ENCODE measurements around the gene TIGD1.

Gene TIGD1

DNA sequence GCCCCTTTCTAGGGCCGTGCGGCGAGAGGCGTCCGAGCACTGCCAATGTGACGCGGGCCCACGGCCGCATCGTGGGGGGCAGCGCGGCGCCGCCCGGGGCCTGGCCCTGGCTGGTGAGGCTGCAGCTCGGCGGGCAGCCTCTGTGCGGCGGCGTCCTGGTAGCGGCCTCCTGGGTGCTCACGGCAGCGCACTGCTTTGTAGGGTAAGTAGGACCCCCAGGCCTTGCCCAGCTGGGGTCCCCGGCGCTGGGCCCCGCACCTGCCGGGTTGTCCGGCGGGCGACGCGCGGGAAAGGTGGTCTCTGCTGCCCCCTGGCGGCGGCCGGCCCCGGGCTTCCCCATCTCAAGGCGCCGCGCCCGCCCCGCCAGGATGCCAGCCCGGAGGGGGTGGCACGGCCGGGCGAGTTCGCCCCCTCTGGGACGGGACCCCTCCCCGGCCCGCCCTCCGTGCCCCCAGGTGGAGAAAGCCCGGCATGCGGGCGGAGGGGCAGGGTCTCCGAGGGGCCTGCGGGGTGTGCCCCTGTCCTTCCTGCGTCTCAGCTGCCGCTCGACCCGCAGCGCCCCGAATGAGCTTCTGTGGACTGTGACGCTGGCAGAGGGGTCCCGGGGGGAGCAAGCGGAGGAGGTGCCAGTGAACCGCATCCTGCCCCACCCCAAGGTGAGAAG is 28.3 kb downstream of the TIGD1 start:
- DNase-seq, result peak in 1 of 2 donors; percentile 7

DNA sequence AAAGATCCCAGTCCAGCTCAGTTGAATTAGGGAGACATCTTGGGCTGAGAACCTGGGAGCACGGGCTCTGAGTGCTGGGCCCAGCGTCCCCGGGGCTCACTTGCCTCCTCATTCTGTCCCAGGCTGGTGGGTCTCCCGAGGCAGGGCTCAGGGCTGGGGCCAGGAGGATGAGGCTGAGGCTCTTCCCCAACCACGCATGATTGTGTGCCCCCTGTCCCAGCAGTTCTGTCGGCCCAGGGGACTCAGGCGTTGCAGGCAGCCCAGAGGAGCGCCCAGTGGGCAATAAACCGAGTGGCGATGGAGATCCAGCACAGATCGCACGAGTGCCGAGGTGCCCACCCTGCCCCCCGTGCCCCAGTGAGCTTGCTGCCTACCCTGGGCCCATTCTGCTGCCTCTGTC is 29.3 kb downstream of the TIGD1 start:
- DNase-seq, result no peak

DNA sequence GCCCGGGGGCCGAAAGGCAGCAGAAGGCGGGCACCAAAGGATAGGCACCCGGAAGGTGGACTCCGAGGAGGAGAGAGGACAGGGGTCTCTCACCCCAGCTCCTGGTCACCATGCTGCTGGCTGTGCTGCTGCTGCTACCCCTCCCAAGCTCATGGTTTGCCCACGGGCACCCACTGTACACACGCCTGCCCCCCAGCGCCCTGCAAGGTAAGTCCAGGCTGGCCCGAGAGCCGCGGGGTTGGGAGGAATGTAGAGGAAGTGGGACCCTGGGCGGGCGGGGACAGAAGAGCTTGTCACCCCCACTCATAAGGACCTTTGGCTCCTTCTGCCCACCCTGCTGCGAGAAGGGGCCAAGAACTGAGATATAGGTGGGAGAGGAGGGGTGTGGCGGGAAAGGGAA is 29.9 kb downstream of the TIGD1 start:
- no peak for DNase-seq

- DNase-seq, result no peak
These were observed 30.5 kb downstream of the TIGD1 start, which contains the start of gene PRSS56 for GRCh38 chr2:232519581-232520438. Gene PRSS56, plus strand, starts transcription at chr2:232520388. Its CDS starts 211 bp downstream, at chr2:232520599.

DNA sequence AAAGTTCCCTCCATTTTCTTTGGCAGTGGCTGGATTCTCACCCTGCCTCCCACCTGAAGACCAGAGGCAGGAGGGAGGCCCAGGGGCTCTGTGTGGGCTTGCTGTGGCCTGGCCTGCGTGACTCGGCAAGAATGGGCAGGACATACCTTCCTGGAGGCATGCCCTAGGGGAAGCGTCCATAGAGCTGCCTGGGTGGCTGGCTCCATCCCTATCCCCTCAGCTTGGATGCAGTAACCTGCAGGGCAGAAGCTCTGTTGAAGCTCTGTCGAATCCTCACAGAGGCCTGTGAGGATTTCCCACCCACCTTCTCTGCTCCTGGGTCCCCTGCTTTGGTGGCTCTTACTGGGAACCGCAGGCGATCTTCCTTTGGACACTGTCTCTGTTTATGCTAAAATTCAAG is 31.5 kb downstream of the TIGD1 start:
- DNase-seq, result no peak

GRCh38 chr2:232516551-232516950 is 33.8 kb downstream of the TIGD1 start:
- no peak for DNase-seq

GRCh38 chr2:232515639-232516038 is 34.7 kb downstream of the TIGD1 start:
- no peak for DNase-seq

DNA sequence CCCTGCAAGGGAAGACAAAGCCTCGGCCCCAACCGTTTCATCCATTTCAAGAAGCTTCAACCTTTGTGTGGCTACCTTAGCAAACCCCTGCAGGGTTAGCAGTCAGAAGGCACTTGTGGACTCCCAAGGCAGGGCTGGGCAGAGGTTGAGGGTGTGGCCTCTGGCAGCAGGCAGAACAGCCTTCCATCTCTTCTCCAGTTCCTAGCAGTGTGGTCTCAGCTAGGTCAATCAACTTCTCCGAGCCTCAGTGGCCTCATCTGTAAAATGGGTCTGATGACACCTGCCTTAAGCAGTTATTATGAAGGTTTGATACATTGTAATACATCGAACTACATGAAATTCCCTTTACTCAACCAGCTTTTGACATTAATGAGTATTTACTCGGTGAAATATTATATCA is 37.0 kb downstream of the TIGD1 start:
- no peak for DNase-seq

GRCh38 chr2:232512602-232513001 is 37.8 kb downstream of the TIGD1 start:
- no peak for DNase-seq

DNA sequence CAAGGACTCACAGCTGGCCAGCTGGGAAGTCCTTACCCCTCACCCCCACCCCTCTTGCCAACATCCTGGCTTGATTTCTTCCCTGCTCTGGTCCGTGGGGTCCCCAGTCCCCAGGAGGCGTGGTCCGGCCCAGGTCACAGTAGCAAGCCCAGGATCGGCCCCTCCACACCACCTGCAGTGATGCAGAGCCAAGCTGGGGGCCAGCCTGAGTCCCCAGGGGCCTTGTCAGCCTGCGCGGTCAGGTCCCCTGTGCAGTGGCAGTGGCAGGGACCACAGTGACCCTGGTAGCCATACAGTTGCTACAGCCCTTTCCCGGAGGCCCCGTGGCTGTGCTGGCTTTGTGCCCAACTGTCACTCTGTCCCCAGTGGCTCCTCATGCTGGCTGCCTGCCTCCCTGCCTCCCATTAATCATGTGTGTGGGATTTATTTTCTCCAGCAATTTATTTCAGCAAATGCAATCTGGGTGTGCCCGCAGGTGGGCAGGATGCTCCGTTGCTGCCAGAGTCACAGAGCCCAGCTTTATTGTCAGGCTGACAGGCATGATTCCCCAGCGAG is 38.9 kb downstream of the TIGD1 start:
- no peak for DNase-seq

DNA sequence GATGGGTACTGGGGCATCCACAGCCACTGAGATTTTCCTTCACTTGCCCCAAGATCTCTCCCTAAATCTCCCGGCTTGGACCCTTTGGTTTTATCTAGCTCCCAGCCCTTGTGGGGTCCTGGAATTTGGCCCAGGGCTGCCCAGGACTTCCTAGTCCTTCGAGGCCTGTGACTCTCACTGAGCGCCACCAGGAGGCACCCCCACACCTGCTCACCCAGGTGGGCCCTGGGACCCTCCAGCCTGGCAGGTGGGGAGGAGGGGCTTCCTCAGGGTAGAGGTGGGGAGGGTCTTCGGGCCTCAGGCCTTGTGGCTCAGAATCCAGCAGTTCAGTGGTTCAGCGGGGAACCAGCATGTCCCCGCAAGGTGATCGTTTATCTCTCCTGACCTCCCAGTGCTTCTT is 42.1 kb downstream of the TIGD1 start:
- no peak for DNase-seq

DNA sequence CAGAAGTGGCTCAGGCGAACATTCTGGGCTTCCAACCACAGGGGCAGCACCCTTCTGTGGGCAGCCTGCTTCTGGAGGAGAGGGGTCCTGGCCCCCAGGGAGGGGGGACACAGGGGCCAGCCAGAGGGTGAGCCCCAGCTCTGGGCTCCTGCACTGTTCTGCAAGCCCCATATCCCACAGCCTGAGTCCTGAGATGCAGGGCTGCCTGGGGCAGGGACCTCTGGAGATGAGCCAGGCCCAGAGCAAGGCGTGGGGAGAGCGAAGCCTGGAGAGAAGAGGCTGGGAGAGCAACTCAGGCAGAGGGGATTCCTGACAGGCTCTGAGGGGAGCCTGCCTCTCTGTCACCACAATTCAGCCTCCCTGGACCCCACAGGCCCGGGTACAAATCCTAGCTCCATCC is 43.6 kb downstream of the TIGD1 start:
- DNase-seq, result no peak

DNA sequence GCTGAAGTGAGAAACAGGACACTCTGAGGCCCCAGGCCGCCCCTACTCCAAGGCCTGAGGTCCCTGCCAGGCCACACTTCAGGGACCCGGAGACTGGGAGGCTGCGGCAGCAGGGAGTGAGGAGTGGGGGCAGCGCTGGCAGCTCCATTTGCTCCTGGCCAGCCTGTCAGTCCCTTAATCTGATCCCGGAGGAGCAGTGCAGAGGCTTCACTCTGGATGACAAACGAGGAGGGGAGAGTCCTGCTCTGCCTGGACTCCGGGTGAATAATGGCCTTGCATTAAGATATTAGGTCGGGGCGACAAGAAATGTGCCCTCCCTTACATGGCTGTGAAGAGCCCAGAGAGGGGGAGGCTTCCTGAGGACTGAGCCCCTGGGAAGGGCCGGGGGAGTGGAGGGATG is 44.5 kb downstream of the TIGD1 start:
- DNase-seq, result no peak

DNA sequence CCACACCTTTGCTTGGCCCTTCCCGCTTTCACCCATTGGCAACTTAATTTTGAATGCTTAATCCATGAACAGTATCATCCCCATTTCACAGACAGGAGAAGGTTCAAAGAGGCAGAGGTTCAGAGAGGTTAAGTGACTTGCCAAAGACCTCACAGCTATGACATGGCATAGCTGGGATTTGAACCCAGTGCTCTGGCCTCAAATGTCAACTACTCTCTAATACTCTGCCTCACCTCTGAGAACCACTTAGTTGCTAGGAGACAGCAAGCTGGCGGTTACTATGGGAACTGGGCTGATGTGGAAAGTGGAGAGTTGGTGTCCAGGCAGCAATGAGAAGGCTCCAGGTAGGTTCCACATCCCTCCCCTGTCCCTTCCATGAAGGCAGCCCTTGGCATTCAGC is 45.9 kb downstream of the TIGD1 start:
- no peak for DNase-seq

- no peak for DNase-seq
These were observed 46.5 kb downstream of the TIGD1 start for GRCh38 chr2:232503809-232504323.

- no peak for DNase-seq
These were observed 47.2 kb downstream of the TIGD1 start for GRCh38 chr2:232502911-232503808.

GRCh38 chr2:232502511-232502910 is 47.8 kb downstream of the TIGD1 start:
- DNase-seq, result no peak

DNA sequence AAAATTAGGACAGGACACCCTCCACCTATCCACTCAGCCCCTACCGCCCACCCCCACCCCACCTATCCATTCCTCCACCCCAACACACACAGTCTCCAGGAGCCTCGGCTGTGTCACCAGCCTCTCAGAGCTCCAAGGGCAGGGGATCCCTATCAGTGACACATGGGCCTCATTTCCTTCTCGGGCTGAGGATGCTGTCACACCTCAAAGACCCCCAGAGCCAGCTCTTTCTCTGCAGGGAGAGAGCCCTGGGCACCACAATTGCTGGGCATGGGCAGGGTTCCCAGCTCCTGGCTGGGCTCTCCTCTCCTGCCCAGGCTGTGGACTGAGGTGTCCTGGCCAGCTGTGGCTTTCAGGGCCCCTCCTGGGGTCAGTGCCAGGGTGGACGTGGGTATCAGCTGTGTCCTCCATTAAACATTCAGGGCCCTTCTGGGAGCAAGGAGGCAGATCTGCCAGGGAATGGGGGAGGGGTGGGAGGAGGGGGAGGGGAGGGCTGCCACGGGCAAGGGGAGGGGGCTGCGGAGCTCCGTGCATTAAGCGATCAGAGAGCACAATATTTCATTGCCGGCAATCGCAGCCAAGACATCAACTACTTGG is 48.5 kb downstream of the TIGD1 start:
- DNase-seq, result no peak

DNA sequence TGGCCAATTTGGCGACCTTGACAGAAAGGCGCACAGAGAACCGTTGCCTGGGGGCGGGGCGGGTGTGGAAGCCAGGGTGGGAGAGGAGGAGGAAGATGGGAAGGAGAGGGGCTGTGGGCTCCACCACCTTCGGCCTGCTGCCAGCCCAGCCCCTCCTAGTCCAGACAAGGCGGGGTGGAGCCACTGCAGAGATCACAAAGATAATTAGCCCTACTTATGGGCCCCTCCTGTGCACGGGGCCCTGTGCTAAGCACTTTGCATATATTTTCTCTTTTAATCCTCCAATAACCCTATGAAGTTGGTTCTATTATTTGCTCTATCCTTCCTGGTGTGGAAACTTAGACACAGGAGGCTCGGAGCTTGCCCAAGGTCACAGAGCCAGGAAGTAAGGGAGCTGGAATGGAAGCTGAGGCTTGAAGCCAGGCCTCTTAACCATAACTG is 49.0 kb downstream of the TIGD1 start:
- no peak for DNase-seq

- DNase-seq, result no peak
These were observed 51.9 kb downstream of the TIGD1 start for GRCh38 chr2:232498452-232498851.

Data from hippocampal formation (tissue), 2 donors.